Stimulated activated CD4-positive, alpha-beta T cell treated with anti-CD3 and anti-CD28 coated beads, Interleukin-15, amount 100 ng/mL, for 1 hour (primary cell): ENCODE measurements around the gene HOXA6.

Experiments used
- DNase-seq, 2 donors: peaks; one replicate each; pipeline ENCODE4 v3.0.0-alpha.2; 2020; ENCODE audit warnings: low read depth in 1 of 2, low spot score in 1 of 2

HOXA6 gene

DNA sequence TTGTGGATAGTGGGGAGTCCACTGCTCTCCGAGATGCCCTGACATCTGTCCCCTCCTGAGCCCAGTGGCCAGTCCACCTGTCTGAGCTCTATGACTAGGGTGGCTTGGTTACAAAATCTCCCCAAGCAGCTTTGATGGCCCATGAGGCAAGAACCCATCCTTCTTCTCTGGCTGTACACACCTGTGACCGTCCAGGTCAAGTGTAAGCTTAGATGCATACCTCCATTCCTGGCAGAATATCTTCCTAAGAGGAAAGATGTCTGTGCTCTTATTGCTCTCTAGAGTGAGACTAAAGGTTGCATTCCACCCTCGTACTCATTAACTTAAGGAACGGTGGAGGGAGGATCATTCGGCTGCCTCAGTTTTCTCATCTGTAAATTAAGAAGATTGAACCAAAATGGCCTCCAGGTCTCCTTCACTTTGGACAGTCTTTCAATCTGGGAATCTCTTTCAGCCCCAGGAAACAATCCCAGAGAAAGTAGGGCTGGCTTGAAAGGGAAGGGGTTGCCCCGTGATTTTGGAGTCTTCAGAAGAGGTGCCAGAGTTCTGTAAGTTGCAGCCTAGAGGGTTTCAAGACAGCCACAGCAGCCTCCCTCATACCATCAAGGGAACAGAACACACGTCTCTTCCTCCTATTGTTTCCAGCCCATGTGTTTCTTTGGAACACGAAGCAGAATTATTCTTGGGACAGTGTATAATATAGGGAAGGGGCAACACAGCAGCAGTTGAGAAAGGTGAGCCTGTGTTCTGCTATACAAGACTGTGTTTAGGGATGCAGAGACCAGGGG is 22.5 kb downstream of the HOXA6 start:
- no peak for DNase-seq

DNA sequence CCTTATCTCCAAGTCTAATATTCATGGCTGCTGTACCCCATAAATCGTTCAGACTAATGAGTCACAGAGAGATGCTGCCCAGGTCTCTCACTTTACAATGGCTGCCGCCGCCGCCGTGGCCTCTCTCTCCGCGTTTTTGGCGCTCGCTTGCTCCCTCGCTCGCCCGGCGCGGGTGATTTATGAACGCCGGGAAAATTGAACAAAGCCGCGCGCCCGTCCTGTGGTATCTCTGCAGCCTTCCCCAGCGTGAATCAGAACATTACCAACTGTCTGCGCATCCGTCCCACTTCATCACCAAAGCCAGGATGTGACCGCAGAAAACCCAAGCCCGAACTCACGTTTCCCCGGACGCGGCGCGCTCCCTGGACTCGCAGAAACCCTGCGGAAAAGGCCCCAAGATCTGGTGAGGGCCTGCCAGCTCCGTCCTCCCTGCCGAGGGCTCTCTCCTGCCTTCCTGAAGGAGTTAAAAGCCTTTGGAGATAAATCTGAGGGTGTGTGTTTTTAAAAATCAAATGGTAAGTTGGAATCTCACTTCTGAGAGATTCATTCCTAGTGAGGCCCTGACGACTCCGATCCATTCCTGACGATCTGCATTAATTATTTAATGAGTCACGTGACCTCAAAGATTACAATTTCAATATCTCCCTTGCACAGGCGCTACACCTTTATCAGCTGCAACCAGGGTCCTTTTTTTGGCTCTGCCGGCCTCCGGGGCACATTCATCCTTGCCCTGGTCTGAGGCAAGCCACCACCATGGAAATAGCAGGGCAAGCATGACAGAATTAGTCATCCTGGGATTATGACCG is 23.3 kb downstream of the HOXA6 start:
- DNase-seq, result no peak

DNA sequence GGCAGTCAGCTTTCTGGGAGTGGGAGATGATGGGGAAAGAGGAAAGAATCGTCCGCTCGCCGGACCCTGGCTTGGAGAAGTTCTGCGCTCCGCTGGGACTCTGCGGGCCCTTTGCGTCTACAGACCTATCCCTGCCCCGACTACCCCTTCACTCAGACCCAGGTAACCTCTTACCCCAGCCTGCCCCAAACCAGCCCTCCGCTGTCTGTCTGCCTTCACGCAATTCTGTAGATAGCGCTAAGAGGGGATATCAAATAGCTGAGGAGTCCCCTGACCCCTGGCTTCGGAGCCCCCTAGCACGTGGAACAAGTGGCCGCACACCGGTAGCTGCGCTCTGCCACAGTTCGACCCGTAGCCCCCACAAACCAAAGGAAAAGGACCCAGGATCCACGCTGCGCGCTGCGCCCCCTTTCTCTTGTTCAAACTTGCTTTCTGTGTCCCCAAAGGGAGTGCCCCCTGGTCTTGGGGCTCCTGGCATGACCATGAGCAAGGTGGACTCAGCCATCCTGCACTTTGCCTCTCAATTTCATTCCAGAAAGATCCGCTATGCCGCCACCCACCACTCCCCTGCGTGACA is 24.0 kb downstream of the HOXA6 start:
- DNase-seq, result no peak

GRCh38 chr7:27123007-27123476 is 24.5 kb downstream of the HOXA6 start:
- DNase-seq, result no peak

DNA sequence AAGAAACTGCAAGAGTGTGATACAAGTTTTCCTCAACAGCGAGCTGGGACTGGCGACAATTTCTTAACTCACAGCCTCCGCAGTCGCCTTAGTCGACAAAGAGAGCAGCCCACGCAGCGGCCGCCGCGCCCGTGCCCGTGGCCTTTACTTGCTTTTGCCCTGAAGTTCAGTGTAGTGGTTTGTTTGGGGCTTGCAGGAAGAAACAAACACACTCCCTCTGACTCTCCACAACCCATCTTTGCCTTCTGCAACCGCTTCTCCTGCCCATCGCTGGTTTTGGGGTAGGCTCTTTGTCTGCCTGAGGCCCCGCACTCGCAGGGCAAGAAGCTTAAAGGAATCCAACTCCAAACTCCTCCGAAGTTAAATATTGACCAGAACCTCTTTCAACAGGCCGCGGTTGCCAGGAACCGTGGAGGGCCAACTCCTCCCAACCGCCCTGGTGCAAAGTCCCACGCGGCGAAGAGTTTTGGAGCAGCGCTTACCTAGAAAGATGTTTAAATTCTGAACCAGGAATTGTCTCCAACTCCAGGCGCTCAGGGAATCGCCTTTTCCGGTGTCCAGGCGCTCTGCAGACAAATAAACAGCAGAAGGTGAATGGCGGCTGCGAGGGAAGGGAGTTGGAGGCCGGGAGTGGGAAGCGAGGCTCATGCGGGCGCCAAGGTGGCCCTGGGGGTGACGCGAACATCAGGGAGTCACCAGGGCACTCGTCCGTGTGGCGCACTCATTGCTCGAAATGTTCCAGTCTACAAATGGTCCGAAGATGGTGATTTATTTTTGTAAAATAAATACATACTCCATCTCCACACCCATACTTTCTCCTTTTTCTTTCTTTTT is 25.3 kb downstream of the HOXA6 start:
- no peak for DNase-seq

GRCh38 chr7:27121684-27122076 is 25.9 kb downstream of the HOXA6 start:
- no peak for DNase-seq

DNA sequence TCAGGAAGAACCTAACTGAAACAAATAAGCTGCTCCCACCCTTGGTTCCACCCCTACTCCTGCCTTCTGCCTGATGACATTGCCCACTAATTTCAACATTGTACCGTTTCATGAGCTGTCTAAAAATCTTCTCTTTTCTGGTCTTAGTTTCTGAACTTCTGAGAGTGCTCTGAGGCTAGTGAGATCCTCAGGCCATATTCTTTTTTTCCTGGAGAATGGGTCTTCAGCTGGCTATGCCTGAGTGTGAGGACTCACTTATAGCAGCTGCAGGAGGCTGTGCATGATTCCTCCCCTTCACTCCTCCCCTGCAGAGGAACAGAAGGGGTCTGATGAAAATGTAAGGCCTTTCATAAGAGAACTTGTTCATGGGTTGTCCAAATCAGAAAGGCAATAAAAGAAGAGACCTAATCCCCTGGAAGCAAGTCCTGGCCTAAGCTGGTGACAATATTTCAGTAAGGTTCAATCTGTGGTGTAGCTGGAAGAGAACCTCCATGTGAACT is 28.1 kb downstream of the HOXA6 start:
- no peak for DNase-seq

- no peak for DNase-seq
Measured at GRCh38 chr7:27118580-27118979, 29.0 kb downstream of the HOXA6 start.

DNA sequence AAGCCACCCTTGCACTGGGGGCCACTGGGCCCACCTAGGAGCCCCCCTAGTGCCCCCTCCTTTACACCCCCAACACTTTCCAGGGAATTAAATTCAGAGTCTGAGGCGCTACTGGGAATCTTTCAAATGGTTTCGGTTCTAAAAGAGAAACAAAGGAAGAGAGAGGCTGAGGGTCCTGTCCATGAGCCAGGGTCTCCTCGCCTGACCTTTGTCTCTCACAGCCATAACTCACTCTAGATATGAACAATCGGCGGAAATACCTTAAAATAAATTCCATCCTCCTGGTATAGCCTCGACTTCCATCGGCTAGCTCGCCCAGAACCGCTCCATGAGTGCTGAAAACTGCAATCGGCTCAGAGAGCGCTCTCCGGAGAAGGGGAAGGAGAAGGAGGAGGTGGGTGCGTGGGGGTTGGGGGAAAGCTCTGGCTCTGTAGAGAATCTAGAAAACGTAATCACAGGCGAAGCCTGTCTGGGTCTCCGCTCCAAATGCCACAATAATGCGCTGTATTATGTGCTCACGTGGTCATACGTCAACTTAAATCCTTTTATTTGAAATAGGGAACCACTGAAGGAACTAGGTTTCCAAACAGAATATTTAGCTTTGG is 29.6 kb downstream of the HOXA6 start:
- DNase-seq, result no peak

GRCh38 chr7:27116962-27117886 is 30.4 kb downstream of the HOXA6 start:
- DNase-seq, result no peak

DNA sequence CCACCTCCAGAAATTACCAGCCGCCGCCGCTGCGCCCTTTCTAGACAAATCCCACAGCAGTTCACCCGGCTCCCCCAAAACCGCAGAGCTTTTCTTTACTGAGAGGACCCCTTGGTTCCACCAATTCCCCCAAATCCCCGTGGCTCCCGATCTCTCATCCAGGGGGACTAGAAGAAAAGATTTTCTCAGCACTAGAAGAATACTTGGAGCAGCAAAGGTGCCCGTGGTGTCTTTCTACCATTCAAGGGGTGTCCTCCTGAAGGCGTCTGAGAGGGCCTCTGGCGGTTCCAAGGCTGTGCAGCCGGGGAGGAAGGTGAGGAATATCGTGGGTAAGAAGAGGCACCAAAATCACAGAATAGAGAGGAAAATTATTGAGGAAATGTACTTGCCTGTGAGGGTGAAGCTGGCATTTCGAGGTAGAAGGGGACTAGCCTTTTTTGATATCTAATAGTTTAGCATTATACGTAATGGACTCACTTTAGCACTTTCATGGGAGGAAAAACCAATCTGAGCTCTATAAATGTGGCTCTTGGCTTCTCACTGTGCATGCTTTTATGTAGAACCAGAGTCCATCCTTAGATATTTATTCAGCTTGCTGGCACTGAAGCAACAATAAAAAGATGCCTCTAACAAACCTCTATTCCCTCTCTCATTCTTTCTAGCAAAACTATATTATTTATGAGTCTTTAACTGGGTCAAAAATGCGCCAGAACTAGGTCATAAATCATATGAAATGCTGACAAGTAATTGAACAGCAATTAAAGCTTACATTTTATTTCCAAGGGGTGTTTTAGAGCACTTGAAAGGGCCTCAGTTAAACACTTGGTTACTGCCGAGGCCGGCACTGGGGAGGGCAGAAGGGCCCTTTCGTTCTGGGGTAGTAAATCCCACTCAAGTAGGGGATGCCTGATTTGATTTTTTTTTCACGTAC is 31.3 kb downstream of the HOXA6 start:
- no peak for DNase-seq

GRCh38 chr7:27115221-27116026 is 32.1 kb downstream of the HOXA6 start:
- DNase-seq, result no peak

GRCh38 chr7:27114881-27115220 is 32.7 kb downstream of the HOXA6 start:
- no peak for DNase-seq

DNA sequence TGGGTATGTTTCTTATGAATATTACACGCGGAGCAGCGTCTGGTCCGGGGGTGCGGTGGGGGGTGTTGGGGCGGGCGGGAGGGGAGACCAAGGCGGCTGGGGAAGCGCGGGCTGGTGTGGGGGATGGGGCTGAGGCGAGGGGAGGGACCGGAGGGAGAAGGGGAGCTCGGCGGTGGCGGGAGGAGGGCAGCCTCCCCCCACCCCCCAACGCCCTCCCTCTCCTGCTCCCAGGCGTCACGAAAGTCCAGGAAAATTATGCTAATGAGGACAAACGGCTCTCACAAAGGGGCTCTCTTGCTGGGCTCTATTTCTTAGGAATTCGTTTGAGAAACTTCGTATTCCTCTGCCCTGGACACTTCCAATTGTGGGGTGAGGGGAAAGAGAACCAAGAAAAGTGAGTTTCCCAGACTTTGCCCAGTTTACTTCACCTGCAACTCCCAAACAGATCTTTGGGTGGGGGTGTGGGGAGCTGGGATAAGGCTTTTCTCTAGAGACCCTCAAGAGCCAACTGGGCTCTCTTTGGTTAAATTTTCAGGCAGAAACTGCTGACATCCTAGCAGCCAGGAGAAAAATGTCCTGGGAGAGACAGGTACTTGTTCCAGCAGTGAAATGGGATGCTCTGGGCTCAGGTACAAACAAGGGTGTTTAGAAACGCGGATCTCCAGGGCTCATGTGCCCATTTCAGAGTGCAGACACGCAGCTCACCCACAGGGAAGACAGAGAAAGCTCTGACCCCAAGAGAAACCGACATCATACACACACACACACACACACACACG is 33.4 kb downstream of the HOXA6 start:
- DNase-seq, result no peak

- DNase-seq, result no peak
Measured at GRCh38 chr7:27112955-27113949, 34.3 kb downstream of the HOXA6 start.

GRCh38 chr7:27112361-27112760 is 35.2 kb downstream of the HOXA6 start:
- no peak for DNase-seq
